SK-N-SH (cell line): ENCODE data around the gene C10orf88.

ENCODE experiments used
- GABPA ChIP-seq: IDR thresholded peaks from 2 replicates; pipeline ENCODE4 v1.4.0; 2012; ENCODE audit warnings: low read depth, mild to moderate bottlenecking
- GATA2 ChIP-seq: sonication (generic); formaldehyde crosslinking; IDR thresholded peaks from 2 replicates; pipeline ENCODE4 v1.5.0; 2020; ENCODE audit warnings: mild to moderate bottlenecking, missing genetic modification reagents
- RCOR1 ChIP-seq: fragments of 150-350 bp; IDR thresholded peaks from 2 replicates; pipeline ENCODE4 v1.6.1; 2017; ENCODE audit warnings: antibody characterized with exemption, low read length
- SMC3 ChIP-seq: IDR thresholded peaks from 2 replicates; pipeline ENCODE4 v1.6.1; 2012; ENCODE audit warnings: low read depth, low read length, improper control_type of control experiment
- TF ChIP-seq, protein P1 (sequence below): fragments of 200-600 bp; sonication (generic); IDR thresholded peaks from 2 replicates; pipeline ENCODE4 v1.6.1; 2017; ENCODE audit warnings: antibody characterized with exemption, mild to moderate bottlenecking, moderate library complexity

DNA sequence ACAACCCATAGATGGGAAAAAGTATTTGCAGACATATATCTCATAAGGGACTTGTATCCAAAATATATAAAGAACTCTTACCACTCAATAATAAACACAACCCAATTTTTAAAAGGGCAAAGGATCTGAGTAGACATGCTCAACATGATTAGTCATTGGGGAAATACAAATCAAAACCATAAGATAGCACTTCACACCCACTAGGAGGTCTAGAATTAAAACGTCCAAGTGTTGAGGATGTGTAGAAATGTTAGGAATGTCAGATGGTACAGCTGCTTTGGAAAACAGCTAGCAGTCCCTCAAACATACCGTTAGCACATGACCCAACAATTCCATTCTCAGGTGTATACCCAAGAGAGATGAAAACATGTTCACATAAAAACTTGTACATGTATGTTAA lies 34.5 kb upstream of the C10orf88 start:
- TF ChIP-seq, protein P1, sequence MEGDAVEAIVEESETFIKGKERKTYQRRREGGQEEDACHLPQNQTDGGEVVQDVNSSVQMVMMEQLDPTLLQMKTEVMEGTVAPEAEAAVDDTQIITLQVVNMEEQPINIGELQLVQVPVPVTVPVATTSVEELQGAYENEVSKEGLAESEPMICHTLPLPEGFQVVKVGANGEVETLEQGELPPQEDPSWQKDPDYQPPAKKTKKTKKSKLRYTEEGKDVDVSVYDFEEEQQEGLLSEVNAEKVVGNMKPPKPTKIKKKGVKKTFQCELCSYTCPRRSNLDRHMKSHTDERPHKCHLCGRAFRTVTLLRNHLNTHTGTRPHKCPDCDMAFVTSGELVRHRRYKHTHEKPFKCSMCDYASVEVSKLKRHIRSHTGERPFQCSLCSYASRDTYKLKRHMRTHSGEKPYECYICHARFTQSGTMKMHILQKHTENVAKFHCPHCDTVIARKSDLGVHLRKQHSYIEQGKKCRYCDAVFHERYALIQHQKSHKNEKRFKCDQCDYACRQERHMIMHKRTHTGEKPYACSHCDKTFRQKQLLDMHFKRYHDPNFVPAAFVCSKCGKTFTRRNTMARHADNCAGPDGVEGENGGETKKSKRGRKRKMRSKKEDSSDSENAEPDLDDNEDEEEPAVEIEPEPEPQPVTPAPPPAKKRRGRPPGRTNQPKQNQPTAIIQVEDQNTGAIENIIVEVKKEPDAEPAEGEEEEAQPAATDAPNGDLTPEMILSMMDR, result no peak
- no peak for TF ChIP-seq RCOR1
- no peak for TF ChIP-seq GATA2 (CRISPR knock-in tag)
- TF ChIP-seq SMC3, result no peak
- TF ChIP-seq GABPA, result no peak
